GM12878 (cell line): Measurements from ENCODE around the gene LGALS4. TPM values are rescaled to one million over a fixed set of nuclear protein-coding genes. Genes with fewer than 3 reads are reported as not detected.
A peak's percentile ranks its signal among the peaks of the same experiment; 100 is the strongest.

ENCODE experiments used
- EGR1 ChIP-seq, 2 experiments: IDR thresholded peaks; 1 replicate in 1 of 2; 2 replicates in 1 of 2; pipeline ENCODE4 v1.6.1; 2011 to 2012; ENCODE audit warnings: low read depth in 2 of 2, low read length in 2 of 2, borderline replicate concordance in 1 of 2, mild to moderate bottlenecking in 1 of 2, moderate library complexity in 1 of 2
- polyA plus RNA-seq, 11 experiments: library from polyadenylated mRNA; depleted of rRNA in 4 of 11; unstranded in 6 of 11; stranded (reverse) in 5 of 11; fragments of >200 nt; fragmentation: Nextera tagmentation in 4 of 11; fragmentation: Illumina TruSeq in 1 of 11; extraction: Ambion mirVana in 4 of 11; extraction: Trizol in 1 of 11; gene quantifications; 1 replicate in 1 of 11; 2 replicates in 10 of 11; pipeline versions ENCODE4 v1.2.1 to v1.2.3, GENCODE V29; 2011 to 2016; ENCODE audit warnings: inconsistent platforms in 2 of 11, missing spikeins in 2 of 11, low read depth in 1 of 11
- total RNA-seq, 4 experiments: library from RNA; depleted of rRNA in 3 of 4; stranded (reverse); fragments of >200 nt in 3 of 4; fragmentation: Illumina TruSeq in 1 of 4; extraction: Trizol in 1 of 4; gene quantifications; 2 replicates each; pipeline versions ENCODE4 v1.2.1 to v1.2.3, GENCODE V29; 2013 to 2021
- TF ChIP-seq, protein P1 (sequence below): IDR thresholded peaks from 2 replicates; pipeline ENCODE4 v1.6.1; 2012; ENCODE audit warnings: mild to moderate bottlenecking, low read depth, low read length
- TF ChIP-seq, protein P2 (sequence below): IDR thresholded peaks from 2 replicates; pipeline ENCODE4 v1.6.1; 2011; ENCODE audit warnings: borderline replicate concordance, low read depth, mild to moderate bottlenecking, moderate library complexity, mixed read lengths, low read length; ENCODE audit not compliant: insufficient read depth; ENCODE audit errors: extremely low read length

The LGALS4 gene
- total and polyA plus RNA-seq, 10 of the 15 experiments (the other 5 are each of a cell fraction or from before 2014, with no cell fraction given) = 0.13 to 2.1 (median 0.26) TPM; not detected in 4

DNA sequence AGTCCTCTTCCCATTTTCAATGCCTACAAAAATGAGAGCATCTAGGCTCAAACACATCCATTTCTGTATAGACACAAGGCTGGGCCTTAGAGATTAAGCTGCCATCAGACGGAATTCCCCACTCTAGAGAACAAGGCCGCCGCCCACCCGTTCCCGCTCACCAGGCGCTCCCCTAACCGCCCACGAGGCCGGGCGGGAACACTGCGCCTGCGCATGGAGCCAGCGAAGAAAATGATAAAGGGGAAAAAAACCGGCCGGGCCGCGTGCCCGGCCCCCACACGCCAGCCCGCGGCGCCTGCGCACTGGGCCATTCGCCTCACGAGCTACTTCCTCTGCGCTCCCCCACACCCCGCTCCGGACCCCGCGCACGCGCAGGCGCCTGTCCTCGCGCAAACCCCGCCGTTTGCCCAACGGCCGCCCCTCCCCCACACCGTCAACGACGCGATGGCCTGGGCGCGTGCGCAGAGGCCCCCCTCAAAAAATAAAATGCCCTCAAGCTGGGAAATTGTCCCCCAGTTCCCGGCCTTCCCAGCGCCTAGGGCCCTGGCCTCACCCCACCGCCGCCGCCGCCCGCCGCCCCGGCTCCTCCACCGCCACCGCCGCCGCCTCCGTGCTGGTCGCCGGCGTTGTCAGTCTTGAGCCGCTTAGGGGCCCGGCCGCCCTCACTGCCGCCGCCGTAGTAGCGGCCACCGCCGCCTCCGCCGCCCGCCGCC lies 36.6 kb upstream of the LGALS4 start (continued):
- TF ChIP-seq, protein P1, sequence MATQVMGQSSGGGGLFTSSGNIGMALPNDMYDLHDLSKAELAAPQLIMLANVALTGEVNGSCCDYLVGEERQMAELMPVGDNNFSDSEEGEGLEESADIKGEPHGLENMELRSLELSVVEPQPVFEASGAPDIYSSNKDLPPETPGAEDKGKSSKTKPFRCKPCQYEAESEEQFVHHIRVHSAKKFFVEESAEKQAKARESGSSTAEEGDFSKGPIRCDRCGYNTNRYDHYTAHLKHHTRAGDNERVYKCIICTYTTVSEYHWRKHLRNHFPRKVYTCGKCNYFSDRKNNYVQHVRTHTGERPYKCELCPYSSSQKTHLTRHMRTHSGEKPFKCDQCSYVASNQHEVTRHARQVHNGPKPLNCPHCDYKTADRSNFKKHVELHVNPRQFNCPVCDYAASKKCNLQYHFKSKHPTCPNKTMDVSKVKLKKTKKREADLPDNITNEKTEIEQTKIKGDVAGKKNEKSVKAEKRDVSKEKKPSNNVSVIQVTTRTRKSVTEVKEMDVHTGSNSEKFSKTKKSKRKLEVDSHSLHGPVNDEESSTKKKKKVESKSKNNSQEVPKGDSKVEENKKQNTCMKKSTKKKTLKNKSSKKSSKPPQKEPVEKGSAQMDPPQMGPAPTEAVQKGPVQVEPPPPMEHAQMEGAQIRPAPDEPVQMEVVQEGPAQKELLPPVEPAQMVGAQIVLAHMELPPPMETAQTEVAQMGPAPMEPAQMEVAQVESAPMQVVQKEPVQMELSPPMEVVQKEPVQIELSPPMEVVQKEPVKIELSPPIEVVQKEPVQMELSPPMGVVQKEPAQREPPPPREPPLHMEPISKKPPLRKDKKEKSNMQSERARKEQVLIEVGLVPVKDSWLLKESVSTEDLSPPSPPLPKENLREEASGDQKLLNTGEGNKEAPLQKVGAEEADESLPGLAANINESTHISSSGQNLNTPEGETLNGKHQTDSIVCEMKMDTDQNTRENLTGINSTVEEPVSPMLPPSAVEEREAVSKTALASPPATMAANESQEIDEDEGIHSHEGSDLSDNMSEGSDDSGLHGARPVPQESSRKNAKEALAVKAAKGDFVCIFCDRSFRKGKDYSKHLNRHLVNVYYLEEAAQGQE = no peak
- TF ChIP-seq EGR1 (IDR thresholded peaks at IDR 0.05; ENCODE audit: borderline replicate concordance in 1 of 2, low read depth in 2 of 2, low read length in 2 of 2) = peak in 1 of 2 experiments; percentile 96; a peak in 2 of 3 replicates
- TF ChIP-seq, protein P2, sequence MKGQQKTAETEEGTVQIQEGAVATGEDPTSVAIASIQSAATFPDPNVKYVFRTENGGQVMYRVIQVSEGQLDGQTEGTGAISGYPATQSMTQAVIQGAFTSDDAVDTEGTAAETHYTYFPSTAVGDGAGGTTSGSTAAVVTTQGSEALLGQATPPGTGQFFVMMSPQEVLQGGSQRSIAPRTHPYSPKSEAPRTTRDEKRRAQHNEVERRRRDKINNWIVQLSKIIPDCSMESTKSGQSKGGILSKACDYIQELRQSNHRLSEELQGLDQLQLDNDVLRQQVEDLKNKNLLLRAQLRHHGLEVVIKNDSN = no peak
